ENCODE results near the gene FAXDC2. TPM values are rescaled to one million over a fixed set of nuclear protein-coding genes. Genes with fewer than 3 reads are reported as not detected.
A peak's percentile ranks its signal among the peaks of the same experiment; 100 is the strongest.

FAXDC2 gene
- total and polyA plus RNA-seq, 9 of the 15 experiments (the other 6 are each of a cell fraction or from before 2014, with no cell fraction given) = 2.4 to 30.0 (median 9.9) TPM

DNA sequence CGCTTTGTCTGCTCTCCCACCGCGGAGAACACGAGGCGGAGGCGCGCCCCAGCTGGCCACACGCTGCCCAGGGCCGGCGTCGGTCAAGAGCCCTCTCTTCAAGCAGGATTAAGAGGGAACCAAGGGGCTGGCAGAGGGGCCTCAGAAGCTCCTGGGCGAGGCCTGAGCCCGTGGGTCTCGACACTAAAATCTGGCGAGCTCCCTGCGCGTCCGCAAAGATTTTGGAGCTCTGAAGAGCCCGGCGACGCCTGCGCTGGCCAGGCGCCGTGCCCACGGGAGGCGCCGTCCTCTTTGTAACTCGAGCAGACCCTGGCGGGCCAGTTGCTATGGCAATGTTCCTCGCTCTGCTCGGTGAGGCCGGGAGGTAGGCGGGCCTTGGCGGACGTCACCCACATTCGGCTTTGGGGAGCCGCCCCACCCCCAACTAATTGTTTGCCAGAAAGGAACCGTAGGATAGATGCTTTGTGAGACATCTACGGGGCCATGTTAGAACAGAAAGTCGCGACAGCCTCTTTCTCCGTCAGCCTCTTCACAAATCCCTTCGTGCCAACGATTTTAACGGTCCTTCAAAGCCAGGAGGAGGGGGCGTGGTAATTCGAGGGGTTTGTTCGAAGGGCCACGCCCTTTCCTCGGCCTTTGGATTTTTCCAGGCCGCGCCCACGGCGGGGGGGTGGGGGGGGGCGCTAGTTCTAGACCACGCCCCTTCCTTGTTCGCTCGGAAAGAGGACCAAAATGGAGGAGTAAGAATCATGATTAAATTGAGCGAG is 7.3 kb upstream of the FAXDC2 start (continued):
- peak; percentile 67 for TF ChIP-seq NFRKB (IDR thresholded peaks at IDR 0.05; ENCODE audit: low read depth)
- peak; percentile 39 for TF ChIP-seq CCNT2 (IDR thresholded peaks at IDR 0.05; ENCODE audit: borderline replicate concordance, extremely low read depth, insufficient read length, low read depth, low read length)
- no peak for TF ChIP-seq SMARCE1 (IDR thresholded peaks at IDR 0.05)
- TF ChIP-seq POLR2B (IDR thresholded peaks at IDR 0.05; ENCODE audit: low read depth, partially characterized antibody) = peak; percentile 54
- TF ChIP-seq ZNF124 (CRISPR knock-in tag; IDR thresholded peaks at IDR 0.05) = no peak; the same call in 1 of the 2 replicates
- peak; percentile 29; the same call in 1 of the 2 replicates for TF ChIP-seq ZNF766 (CRISPR knock-in tag; conservative IDR thresholded peaks at IDR 0.05)
- TF ChIP-seq MYBL2 (IDR thresholded peaks at IDR 0.05; ENCODE audit: low read depth) = peak; percentile 54; the same call in 1 of the 2 replicates
- no peak for TF ChIP-seq MYBL2 (CRISPR knock-in tag; IDR thresholded peaks at IDR 0.05; ENCODE audit: borderline replicate concordance)
- TF ChIP-seq DPF2 (IDR thresholded peaks at IDR 0.05) = 0 out of 2 replicates have a peak, but pooled peaks have one; percentile 3
- TF ChIP-seq, protein P1, sequence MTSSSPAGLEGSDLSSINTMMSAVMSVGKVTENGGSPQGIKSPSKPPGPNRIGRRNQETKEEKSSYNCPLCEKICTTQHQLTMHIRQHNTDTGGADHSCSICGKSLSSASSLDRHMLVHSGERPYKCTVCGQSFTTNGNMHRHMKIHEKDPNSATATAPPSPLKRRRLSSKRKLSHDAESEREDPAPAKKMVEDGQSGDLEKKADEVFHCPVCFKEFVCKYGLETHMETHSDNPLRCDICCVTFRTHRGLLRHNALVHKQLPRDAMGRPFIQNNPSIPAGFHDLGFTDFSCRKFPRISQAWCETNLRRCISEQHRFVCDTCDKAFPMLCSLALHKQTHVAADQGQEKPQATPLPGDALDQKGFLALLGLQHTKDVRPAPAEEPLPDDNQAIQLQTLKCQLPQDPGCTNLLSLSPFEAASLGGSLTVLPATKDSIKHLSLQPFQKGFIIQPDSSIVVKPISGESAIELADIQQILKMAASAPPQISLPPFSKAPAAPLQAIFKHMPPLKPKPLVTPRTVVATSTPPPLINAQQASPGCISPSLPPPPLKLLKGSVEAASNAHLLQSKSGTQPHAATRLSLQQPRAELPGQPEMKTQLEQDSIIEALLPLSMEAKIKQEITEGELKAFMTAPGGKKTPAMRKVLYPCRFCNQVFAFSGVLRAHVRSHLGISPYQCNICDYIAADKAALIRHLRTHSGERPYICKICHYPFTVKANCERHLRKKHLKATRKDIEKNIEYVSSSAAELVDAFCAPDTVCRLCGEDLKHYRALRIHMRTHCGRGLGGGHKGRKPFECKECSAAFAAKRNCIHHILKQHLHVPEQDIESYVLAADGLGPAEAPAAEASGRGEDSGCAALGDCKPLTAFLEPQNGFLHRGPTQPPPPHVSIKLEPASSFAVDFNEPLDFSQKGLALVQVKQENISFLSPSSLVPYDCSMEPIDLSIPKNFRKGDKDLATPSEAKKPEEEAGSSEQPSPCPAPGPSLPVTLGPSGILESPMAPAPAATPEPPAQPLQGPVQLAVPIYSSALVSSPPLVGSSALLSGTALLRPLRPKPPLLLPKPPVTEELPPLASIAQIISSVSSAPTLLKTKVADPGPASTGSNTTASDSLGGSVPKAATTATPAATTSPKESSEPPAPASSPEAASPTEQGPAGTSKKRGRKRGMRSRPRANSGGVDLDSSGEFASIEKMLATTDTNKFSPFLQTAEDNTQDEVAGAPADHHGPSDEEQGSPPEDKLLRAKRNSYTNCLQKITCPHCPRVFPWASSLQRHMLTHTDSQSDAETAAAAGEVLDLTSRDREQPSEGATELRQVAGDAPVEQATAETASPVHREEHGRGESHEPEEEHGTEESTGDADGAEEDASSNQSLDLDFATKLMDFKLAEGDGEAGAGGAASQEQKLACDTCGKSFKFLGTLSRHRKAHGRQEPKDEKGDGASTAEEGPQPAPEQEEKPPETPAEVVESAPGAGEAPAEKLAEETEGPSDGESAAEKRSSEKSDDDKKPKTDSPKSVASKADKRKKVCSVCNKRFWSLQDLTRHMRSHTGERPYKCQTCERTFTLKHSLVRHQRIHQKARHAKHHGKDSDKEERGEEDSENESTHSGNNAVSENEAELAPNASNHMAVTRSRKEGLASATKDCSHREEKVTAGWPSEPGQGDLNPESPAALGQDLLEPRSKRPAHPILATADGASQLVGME (CRISPR knock-in tag; IDR thresholded peaks at IDR 0.05) = 0 out of 2 replicates have a peak, but pooled peaks have one; percentile 10
- TF ChIP-seq, protein P2, sequence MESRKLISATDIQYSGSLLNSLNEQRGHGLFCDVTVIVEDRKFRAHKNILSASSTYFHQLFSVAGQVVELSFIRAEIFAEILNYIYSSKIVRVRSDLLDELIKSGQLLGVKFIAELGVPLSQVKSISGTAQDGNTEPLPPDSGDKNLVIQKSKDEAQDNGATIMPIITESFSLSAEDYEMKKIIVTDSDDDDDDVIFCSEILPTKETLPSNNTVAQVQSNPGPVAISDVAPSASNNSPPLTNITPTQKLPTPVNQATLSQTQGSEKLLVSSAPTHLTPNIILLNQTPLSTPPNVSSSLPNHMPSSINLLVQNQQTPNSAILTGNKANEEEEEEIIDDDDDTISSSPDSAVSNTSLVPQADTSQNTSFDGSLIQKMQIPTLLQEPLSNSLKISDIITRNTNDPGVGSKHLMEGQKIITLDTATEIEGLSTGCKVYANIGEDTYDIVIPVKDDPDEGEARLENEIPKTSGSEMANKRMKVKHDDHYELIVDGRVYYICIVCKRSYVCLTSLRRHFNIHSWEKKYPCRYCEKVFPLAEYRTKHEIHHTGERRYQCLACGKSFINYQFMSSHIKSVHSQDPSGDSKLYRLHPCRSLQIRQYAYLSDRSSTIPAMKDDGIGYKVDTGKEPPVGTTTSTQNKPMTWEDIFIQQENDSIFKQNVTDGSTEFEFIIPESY (CRISPR knock-in tag; IDR thresholded peaks at IDR 0.05) = peak; percentile 23; the same call in 1 of the 2 replicates
- no peak for TF ChIP-seq PRPF4 (IDR thresholded peaks at IDR 0.05; ENCODE audit: insufficient read depth, low read depth, low read length, poor library complexity, severe bottlenecking)
- TF ChIP-seq GATAD2A (IDR thresholded peaks at IDR 0.05) = 0 out of 2 replicates have a peak, but pooled peaks have one; percentile 22
- no peak for TF ChIP-seq TOE1 (IDR thresholded peaks at IDR 0.05; ENCODE audit: borderline replicate concordance)
- 0 out of 2 replicates have a peak, but pooled peaks have one; percentile 47 for TF ChIP-seq TOE1 (CRISPR knock-in tag; IDR thresholded peaks at IDR 0.05; ENCODE audit: borderline replicate concordance, low read depth)
- TF ChIP-seq, protein P3, sequence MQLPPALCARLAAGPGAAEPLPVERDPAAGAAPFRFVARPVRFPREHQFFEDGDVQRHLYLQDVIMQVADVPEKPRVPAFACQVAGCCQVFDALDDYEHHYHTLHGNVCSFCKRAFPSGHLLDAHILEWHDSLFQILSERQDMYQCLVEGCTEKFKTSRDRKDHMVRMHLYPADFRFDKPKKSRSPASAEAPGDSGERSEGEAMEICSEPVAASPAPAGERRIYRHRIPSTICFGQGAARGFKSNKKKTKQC (CRISPR knock-in tag; IDR thresholded peaks at IDR 0.05) = peak; percentile 78
- TF ChIP-seq RFX1 (IDR thresholded peaks at IDR 0.05) = peak; percentile 96
- peak; percentile 55 for TF ChIP-seq HMGN3 (IDR thresholded peaks at IDR 0.05; ENCODE audit: borderline replicate concordance, extremely low read depth, insufficient read length, low read depth, low read length)
- peak; percentile 1 for TF ChIP-seq POLR2A (conservative IDR thresholded peaks at IDR 0.05)
- no peak for TF ChIP-seq DACH1 (IDR thresholded peaks at IDR 0.05; ENCODE audit: partially characterized antibody)

All from K562 (cell line).